HUES6 (cell line): ENCODE measurements around the gene CEBPE.
A peak's percentile ranks its signal among the peaks of the same experiment; 100 is the strongest.

ENCODE experiments used
- H3K27ac ChIP-seq: 2 replicates; pipeline ENCODE4 v1.7.0; 2013; ENCODE audit warnings: low read depth, mild to moderate bottlenecking, low read length, inconsistent platforms
- H3K27me3 ChIP-seq: 2 replicates; pipeline ENCODE4 v1.6.1; 2013; ENCODE audit warnings: low read length; ENCODE audit not compliant: control insufficient read depth, insufficient read depth
- H3K36me3 ChIP-seq: 2 replicates; pipeline ENCODE4 v1.6.1; 2013; ENCODE audit warnings: low read length; ENCODE audit not compliant: control insufficient read depth, insufficient read depth
- H3K4me1 ChIP-seq: 2 replicates; pipeline ENCODE4 v1.6.1; 2013; ENCODE audit warnings: low read length; ENCODE audit not compliant: control insufficient read depth, insufficient read depth
- H3K4me3 ChIP-seq: 2 replicates; pipeline ENCODE4 v1.5.1; 2013; ENCODE audit warnings: low read depth, low read length
- H3K9ac ChIP-seq: one replicate; pipeline ENCODE4 v1.6.1; 2013; ENCODE audit warnings: mild to moderate bottlenecking, low read length
- H3K9me3 ChIP-seq: 2 replicates; pipeline ENCODE4 v1.6.1; 2013; ENCODE audit warnings: low read depth, low read length; ENCODE audit not compliant: control insufficient read depth, insufficient read depth

Gene CEBPE

DNA sequence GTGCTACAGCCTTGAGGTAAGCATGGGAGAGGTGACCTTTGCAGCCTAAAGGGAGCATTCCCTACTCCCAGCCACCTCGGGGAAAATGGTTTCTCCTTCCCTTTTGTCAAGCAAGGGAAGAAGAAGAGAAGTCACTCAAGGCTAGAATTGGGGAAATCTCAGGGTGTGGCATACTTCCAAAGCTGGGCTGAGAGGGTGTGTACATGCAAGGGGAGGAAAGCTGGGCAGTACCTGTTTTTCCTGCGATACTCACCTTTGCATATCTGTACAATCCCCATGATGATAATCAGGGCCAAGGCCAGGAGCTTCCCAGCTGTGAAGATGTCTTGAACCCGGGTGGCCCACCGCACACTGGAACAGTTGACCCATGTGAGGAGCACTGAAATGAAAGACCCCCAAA, 23.8 kb upstream of the CEBPE start:
- Histone ChIP-seq H3K9me3 (no peaks in the 10 kb centered on the region), H3K4me3 (no peak overlapping the region), H3K27me3 (no peaks in the 10 kb centered on the region), H3K4me1 (peaks cover 15% of the 10 kb centered on the region; the same call in 1 of the 2 replicates), H3K27ac (no peak overlapping the region), H3K36me3 (peaks cover 79% of the 10 kb centered on the region), H3K9ac (no peak overlapping the region)

DNA sequence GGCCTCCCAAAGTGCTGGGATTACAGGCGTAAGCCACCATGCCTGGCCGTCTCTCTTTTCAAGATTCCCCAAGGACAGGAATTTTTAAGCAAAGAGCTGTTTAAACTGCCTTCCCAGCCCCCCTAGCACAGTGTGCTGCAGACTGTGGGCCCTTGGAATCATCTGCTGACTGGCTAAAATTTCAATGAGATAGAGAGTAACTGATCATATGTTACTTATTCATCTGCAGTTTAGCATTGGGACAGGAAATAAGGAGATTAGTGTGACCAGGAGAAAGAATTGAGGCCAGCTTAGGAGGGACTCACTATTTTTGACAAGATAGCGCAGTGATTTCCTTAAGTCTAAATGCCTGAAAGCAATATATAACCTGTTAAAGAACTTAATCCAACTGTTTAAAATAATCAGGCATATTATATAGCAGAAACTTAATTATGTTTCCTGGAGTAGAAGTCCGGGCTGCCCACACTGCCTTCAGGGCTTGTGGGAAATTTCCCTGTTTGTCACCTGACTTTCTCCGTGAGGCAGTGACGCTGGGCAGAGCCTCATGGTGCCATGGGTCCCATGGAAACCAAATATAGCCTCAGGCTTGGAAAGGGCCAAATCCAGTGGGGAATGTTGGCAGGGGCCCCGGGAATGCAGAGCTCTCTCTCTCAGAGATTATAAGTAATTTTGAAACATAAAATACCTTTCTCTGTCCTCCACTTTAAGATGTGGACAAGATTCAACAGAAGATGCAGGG, 22.8 kb upstream of the CEBPE start:
- Histone ChIP-seq H3K4me3 (no peak overlapping the region), H3K27ac (peak overlapping the region; percentile 14; the same call in 1 of the 2 replicates), H3K36me3 (peaks cover 79% of the 10 kb centered on the region), H3K9ac (no peak overlapping the region), H3K4me1 (peaks cover 14% of the 10 kb centered on the region; the same call in 1 of the 2 replicates), H3K27me3 (no peaks in the 10 kb centered on the region), H3K9me3 (no peaks in the 10 kb centered on the region)

DNA sequence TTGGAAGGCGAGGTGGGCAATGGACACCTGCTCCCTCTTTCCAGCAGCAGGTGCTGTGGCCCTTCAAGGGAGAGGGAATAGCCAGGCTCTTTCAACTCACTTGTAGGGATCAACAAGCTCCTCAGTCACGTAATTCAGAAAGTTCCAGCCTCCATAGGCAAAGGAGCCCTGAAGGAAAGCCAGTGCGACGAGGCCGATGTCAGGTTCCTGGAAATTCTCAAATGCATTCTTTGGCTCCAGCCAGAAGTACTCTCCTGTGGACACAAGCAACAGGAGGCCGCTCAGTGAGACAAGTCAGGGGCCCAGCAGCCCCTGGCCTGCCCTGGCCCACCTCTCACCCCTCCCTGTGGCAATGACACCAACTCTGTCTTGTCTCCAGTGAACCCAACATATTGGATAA, 21.3 kb upstream of the CEBPE start:
- Histone ChIP-seq H3K27ac (no peak overlapping the region), H3K4me3 (no peak overlapping the region), H3K4me1 (no peaks in the 10 kb centered on the region), H3K27me3 (no peaks in the 10 kb centered on the region), H3K9ac (no peak overlapping the region), H3K9me3 (no peaks in the 10 kb centered on the region), H3K36me3 (peaks cover 81% of the 10 kb centered on the region)

DNA sequence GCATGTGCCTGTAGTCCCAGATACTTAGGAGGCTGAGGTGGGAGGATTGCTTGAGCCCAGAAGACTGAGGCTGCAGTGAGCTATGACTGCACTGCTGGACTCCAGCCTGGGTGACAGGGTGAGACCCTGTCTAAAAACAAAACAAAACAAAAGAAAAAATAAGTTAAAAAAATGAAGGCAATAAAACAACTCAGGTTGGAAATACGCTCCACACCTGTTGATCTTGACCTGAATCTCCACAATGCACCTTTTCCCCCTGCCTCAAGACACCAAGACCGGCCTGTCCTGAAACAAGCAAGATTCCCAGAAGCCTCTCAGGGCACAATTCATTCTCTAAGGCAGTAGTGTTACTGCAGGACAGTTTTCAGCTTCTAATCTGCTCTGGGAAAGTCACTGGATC, 20.8 kb upstream of the CEBPE start:
- Histone ChIP-seq H3K9ac (no peak overlapping the region), H3K27ac (no peak overlapping the region), H3K36me3 (peaks cover 81% of the 10 kb centered on the region), H3K27me3 (no peaks in the 10 kb centered on the region), H3K4me3 (no peak overlapping the region), H3K4me1 (no peaks in the 10 kb centered on the region), H3K9me3 (no peaks in the 10 kb centered on the region)

DNA sequence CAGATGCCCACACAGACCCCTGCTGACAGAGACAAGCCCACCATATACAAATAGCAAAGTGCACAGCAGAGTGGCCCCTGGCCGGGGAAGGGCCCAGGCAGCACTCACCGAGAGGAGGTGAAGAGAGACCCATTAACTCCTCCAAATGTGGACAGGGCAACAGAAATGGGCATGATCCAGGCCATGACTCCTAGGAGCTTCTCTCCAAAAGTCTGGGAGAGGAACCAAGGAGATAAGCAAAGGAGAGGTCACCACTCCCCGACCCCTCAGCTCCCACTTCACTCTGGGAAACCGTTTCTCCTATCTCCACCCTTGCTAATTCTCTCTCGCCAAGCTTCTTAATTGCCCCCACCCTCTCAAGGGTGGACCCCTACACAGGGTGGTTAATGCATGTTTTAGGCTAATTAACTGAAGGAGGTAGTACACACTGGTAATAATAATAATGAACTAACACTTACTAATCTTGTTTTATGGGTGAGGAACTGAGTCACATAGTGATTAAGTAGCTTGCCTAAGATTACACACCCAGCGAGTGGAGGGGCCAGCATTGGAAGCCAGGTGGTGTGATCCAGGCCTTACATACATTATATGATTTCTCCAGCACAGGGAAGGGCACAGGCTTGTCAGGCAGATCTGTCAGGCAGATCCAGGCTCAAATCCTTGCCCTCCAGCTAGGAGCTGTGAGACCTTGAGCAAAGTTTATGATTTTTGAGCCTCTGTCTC, 18.9 kb upstream of the CEBPE start:
- H3K36me3 ChIP-seq, result peaks cover 74% of the 10 kb centered on the region
- H3K4me3 ChIP-seq, result no peak overlapping the region
- no peak overlapping the region for H3K9ac ChIP-seq
- H3K27ac ChIP-seq, result no peak overlapping the region
- no peaks in the 10 kb centered on the region for H3K9me3 ChIP-seq
- no peaks in the 10 kb centered on the region for H3K4me1 ChIP-seq
- no peaks in the 10 kb centered on the region for H3K27me3 ChIP-seq

DNA sequence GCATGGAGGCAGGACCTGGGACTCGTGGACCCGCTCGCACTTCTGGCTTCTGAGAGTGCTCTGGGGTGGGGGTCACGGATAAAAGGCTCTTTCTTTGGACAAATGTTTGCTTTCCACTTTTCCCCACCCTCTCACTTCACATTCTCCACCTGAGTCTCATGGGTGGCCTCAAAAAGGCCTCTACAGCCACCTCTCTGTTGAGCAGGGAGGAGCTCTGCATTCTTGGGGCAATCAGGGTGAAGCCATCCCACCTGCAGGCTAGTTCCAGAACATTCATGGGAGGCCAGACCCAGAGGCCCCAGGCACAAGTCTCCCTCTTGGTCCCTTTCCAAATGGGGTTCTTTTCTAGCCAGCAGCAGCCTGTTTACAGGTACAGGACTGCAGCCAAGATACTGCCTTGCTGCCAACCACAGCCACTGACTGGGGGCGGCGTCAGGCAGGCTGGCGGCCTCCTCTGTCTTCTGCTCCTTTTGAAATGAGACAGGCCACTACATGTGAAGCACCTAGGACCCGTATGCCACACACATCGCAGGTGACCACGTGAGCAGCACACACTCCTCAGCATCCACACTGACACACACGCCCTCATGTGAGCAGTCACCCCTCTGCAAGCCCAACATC, 18.2 kb upstream of the CEBPE start:
- Histone ChIP-seq H3K27me3 (no peaks in the 10 kb centered on the region), H3K9ac (no peak overlapping the region), H3K4me1 (no peaks in the 10 kb centered on the region), H3K36me3 (peaks cover 68% of the 10 kb centered on the region), H3K27ac (no peak overlapping the region), H3K4me3 (no peak overlapping the region), H3K9me3 (no peaks in the 10 kb centered on the region)

DNA sequence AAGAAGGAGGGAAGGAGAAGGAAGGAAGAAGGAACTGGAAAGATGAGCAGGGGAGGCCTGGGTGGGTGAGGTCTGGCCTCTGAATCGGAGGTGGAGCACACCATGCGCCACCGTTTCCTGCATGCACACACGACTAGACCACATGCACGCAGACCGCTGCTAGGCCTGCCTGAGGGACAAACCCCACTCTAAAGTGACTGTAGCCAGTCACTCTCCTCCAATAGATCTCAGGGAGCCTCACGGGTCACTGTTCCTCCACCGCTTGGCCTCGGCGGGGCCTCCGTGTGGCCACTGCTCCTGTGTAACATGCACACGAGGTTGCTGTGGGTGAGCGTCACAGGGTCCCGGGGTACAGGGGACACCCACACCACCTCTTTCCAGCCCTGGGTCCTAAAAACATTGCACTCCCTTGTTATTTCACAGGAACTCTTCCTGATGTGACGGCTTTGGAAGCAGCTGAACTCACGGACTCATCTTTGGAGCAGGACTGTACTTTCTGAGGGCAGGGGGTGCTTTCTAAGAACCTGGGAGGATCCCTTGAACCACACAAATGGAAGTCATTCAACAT, 17.6 kb upstream of the CEBPE start:
- H3K9me3 ChIP-seq, result no peaks in the 10 kb centered on the region
- no peak overlapping the region for H3K4me3 ChIP-seq
- no peaks in the 10 kb centered on the region for H3K4me1 ChIP-seq
- peaks cover 63% of the 10 kb centered on the region for H3K36me3 ChIP-seq
- H3K27me3 ChIP-seq, result no peaks in the 10 kb centered on the region
- no peak overlapping the region for H3K9ac ChIP-seq
- H3K27ac ChIP-seq, result no peak overlapping the region

DNA sequence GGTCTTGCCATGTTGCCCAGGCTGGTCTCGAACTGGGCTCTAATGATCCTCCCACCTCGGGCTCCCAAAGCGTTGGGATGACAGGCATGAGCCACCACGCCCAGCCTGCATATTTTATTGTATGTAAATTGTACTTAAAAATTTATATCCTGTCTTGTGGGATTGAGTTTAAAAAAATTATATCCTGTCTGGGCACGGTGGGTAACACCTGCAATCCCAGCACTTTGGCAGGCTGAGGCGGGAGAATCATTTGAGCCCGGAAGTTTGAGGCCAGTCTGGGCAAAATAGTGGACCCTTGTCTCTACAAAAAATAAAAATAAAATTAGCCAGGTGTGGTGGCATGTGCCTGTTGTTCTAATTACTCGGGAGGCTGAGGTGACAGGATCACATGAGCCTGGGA, 13.9 kb upstream of the CEBPE start:
- Histone ChIP-seq H3K9ac (no peak overlapping the region), H3K4me3 (no peak overlapping the region), H3K27me3 (no peaks in the 10 kb centered on the region), H3K36me3 (peaks cover 63% of the 10 kb centered on the region), H3K27ac (no peak overlapping the region), H3K9me3 (no peaks in the 10 kb centered on the region), H3K4me1 (no peaks in the 10 kb centered on the region)

DNA sequence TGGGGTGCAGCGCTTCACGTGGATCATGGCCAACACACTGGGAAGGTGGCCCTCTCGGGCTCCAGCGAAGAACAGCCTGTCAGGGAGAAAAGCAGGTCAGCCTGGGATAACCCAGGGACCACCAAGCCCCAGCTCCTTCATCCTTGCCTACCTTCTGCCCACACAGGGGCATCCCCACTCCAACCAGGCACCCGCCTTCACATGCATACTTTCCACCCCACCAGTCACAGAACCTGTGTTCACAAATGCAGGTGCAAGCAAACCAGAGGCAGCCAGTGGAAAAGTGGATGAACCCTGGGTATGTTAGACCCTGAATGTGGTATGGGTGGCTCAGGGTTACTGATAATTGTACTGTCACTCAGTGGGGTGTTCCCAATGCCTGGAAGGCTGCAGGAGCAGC, 12.4 kb upstream of the CEBPE start:
- no peak overlapping the region for H3K27ac ChIP-seq
- no peak overlapping the region for H3K4me3 ChIP-seq
- peaks cover 61% of the 10 kb centered on the region for H3K36me3 ChIP-seq
- H3K4me1 ChIP-seq, result no peaks in the 10 kb centered on the region
- H3K9ac ChIP-seq, result no peak overlapping the region
- no peaks in the 10 kb centered on the region for H3K27me3 ChIP-seq
- H3K9me3 ChIP-seq, result no peaks in the 10 kb centered on the region

DNA sequence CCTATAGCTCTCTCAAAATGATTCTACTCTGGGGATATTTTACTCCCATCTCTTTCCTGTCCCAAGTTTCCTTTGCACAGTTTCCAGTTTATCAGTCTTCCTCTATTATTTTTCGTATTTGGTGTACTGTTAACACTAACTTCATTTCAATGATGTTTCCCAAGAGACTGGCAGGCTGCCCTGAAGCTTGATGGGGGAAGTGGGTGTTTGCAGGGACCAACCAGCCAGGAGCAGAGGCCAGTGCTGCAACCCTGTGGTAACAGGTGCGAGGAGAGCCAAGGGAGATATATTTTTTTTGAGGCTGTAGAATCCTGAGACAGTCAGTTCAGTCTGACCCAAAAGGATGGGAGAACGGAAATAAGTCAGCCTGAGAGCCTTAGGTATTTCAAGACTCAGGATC, 11.8 kb upstream of the CEBPE start:
- Histone ChIP-seq H3K27me3 (no peaks in the 10 kb centered on the region), H3K27ac (no peak overlapping the region), H3K4me1 (peaks cover 4% of the 10 kb centered on the region; the same call in 1 of the 2 replicates), H3K9me3 (no peaks in the 10 kb centered on the region), H3K4me3 (no peak overlapping the region), H3K36me3 (peaks cover 55% of the 10 kb centered on the region), H3K9ac (no peak overlapping the region)
